D721Med (cell line): ENCODE data around the gene PIK3R6.

ENCODE experiments used
- DNase-seq: peaks from one replicate; pipeline ENCODE4 v3.0.0; 2011; ENCODE audit warnings: low spot score; ENCODE audit not compliant: insufficient read length
- FAIRE-seq: peaks from 2 replicates; lab custom pipeline; 2011; peaks lifted over from hg19 to GRCh38; lab: Jason Lieb, UNC
- TF ChIP-seq, protein P1 (sequence below): IDR thresholded peaks from 2 replicates; pipeline ENCODE4 v1.5.1; 2012; ENCODE audit warnings: mild to moderate bottlenecking, control low read depth; ENCODE audit not compliant: insufficient read depth; ENCODE audit errors: missing control alignments

The PIK3R6 gene

DNA sequence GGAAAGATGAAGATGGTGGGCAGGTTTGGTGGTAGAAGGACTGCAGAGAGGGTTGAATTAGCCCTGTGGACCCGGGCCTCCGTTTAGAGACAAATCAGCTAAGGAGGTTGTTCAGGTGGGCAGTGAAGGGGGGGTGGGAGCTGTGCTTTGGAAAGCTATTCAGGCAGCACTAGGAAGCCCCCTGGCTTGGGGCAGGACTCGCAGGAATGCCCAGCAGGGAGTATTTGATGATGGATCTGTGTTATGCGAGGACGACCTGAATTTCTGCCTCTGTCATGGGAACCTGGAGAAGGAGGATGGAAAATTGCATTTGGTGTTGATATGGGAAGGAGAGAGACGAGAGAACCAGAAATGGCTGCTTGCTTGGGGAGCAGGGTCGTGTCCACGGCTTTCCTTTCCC lies 112.6 kb downstream of the PIK3R6 start:
- TF ChIP-seq, protein P1, sequence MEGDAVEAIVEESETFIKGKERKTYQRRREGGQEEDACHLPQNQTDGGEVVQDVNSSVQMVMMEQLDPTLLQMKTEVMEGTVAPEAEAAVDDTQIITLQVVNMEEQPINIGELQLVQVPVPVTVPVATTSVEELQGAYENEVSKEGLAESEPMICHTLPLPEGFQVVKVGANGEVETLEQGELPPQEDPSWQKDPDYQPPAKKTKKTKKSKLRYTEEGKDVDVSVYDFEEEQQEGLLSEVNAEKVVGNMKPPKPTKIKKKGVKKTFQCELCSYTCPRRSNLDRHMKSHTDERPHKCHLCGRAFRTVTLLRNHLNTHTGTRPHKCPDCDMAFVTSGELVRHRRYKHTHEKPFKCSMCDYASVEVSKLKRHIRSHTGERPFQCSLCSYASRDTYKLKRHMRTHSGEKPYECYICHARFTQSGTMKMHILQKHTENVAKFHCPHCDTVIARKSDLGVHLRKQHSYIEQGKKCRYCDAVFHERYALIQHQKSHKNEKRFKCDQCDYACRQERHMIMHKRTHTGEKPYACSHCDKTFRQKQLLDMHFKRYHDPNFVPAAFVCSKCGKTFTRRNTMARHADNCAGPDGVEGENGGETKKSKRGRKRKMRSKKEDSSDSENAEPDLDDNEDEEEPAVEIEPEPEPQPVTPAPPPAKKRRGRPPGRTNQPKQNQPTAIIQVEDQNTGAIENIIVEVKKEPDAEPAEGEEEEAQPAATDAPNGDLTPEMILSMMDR = no peak
- FAIRE-seq (no peak), DNase-seq (no peak)

GRCh38 chr17:8753976-8754440 lies 113.5 kb downstream of the PIK3R6 start:
- TF ChIP-seq, protein P1 = no peak
- DNase-seq = no peak
- no peak for FAIRE-seq

- TF ChIP-seq, protein P1 = no peak
- FAIRE-seq (no peak), DNase-seq (no peak)
Observed at GRCh38 chr17:8753136-8753975, 114.1 kb downstream of the PIK3R6 start.
